GM21717 (cell line): ENCODE data around the gene RASGEF1C.
"Not testable (repeated sequence)": the region's sequence is repeated elsewhere in the genome, so short reads cannot be mapped to it uniquely, and the experiment has no call there.

Experiments used
- ATAC-seq: cut with Tn5 transposase; IDR thresholded peaks from one replicate; pipeline ENCODE4 v1.9.1; 2021; ENCODE audit warnings: mild to moderate bottlenecking, moderate library complexity; ENCODE audit not compliant: unreplicated experiment

The RASGEF1C gene

DNA sequence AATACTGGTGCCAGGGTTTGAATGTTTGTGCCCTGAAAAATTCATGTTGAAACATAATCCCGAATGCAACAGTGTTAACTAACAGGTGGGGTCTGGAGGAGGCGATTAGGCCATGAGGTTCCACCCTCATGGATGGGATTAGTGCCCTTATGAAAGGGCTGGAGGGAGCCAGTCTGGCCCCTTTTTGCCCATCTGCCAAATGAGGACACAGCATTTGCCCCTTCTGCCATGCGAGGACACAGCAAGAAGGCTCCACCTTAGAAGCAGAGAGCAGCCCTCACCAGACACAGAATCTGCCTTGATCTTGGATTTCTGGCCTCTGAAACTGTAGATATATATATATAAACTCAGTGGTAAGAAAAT, 104.9 kb downstream of the RASGEF1C start:
- ATAC-seq: no peak

DNA sequence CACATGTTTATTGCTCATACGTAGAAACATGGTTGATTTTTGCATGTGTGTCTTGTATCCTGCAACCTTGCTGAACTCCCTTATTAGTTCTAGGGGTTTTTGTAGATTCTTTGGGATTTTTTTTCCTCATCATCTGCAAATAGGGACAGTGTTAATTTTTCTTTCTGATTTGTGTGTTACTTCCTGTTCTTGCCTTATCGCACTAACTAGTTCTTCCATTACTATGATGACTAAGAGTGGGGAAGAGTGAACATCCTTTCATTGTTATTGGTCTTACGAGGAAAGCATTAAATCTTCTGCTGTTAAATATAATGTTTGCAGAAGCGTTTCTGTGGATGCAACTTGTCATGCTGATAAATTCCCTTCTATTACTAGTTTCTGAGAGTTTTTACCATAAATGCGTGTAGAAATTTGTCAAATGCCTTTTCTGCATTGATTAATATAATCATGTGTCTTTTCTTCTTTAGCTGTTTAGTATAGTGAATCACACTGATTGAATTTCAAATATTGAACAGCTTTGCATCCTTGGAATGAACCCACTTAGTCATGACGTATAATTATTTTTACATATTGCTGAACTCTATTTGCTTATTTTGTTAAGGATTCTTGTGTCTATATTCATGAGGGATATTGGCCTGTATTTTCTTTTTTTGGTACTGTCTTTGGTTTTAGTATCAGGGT, 105.4 kb downstream of the RASGEF1C start:
- no peak for ATAC-seq

DNA sequence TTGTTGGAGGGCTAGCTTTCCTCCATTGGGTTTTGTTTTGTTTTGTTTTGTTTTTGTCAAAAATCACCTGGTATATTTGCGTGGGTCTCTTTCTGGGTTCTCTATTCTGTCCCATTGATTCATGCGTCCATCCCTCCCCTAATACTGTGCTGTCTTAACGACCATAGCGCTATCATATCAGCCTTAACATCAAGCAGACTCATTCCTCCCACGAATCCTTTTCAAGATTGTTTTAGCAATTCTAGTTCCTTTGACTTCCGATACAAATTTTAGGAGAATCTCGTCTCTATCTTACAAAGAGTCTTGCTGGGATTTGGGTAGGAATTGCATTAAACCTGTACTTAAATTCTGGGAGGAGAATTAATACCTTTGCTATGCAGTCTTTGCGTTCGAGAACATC, 106.4 kb downstream of the RASGEF1C start:
- no peak for ATAC-seq

DNA sequence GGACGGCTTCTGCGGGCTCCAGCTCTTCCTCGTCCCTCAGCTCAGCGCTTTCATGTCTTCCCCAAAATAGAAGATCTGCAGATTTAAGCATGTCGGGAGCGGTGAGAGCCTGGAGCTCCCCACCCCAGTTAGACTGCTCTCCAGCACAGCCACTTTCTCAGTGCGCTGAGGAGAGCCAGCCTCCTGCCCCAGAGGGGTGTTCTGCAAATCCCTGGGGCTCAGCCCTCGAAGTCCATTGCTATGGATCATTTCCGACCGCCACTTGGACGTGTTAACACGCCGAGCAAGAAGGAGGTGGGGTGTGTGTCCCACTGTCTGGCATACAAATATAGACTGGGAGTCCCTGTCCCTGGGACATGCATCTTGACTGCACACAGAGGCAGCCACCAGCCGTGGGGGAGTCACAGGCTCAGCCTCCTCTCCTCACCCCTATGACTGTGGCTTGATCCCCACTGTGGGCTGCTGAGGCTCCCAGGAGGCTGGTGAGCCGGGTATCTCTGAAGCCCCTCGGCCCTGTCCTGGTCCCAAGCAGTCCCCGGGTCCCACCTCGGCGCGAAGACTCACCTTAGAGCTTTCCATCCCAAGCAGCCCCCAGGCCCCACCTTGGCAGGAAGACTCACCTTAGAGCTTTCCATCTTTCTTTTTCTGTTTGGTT, 107.4 kb downstream of the RASGEF1C start:
- ATAC-seq: no peak

DNA sequence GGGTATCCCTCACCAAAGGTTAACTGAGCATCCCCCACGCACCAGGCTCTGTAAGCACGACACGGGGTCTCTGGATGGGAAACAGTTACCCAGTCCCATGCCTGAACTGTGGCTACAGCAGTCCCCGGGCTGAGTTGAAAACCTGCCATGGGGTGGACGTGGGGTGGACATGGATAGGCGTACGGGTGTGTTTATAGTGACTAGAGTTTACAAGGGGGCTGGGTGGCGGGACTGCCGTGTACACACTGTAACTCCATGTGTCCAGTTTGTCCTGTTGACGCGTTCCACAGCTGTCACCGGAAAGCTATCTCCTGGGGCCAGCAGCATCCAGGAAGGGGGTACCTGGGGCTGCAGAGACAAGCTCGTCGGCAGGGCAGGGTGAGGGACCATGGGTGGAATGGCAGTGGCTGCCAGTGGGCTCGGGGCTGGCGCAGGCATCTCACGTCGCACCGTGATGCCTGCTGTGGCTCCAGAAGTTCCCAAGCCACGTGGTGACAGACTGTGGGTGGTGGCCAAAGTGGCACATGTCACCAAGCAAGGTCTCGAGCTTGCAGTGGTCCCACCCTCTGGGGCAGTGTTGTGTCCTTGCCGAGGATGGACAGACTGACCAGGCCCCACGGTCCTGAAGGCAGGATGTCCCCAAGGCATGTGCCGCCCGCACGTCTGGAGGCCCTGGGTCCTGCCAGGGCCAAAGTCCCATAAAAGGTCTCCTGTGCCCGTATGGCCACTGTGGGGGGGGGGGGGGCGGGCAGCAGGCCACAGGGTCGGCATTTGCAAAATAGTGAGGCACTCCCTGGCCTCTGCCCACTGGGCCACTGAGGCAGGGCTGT, 108.2 kb downstream of the RASGEF1C start:
- no peak for ATAC-seq

DNA sequence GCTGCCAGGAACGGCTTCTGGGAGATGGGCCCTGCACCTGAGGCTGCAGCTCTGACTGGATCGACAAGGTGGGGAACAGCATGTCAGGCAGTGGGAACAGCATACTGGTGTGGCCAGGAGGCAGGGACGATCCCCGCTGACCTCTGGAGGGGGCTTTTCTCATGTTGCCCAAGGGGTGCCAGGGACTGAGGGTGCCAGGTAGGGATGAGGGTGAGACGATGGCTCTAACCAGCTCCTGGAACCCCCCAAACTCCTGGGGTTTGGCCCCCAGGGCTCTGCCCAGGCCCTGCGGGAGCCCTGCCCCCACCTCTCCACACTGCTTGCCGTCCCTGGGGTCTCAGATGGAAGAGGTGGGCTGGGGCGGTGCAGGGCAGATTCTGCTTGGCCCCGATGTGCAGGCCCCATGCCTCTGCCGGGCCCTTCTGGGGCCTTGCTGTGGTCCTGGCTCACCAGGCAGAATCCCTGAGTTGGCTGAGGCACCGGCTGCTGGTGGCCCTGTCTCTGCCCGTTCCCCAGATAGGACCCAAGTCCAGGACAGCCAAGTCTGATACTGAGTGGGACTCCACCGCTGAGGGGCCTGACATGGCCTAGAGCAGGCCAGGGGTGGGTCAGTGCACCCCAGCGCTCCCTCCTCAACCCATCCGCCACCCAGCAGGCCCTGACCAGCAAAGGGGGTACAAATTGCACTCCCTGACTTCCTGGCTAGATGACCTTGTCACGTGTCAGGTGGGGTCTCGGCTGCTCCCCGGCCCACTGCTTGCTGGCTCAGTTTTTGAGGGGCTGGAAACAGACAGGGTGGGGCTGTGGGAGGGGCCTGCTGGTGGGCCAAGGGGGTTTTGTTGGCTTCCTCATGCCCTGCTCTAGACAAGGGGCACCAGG, 109.0 kb downstream of the RASGEF1C start:
- no peak for ATAC-seq

DNA sequence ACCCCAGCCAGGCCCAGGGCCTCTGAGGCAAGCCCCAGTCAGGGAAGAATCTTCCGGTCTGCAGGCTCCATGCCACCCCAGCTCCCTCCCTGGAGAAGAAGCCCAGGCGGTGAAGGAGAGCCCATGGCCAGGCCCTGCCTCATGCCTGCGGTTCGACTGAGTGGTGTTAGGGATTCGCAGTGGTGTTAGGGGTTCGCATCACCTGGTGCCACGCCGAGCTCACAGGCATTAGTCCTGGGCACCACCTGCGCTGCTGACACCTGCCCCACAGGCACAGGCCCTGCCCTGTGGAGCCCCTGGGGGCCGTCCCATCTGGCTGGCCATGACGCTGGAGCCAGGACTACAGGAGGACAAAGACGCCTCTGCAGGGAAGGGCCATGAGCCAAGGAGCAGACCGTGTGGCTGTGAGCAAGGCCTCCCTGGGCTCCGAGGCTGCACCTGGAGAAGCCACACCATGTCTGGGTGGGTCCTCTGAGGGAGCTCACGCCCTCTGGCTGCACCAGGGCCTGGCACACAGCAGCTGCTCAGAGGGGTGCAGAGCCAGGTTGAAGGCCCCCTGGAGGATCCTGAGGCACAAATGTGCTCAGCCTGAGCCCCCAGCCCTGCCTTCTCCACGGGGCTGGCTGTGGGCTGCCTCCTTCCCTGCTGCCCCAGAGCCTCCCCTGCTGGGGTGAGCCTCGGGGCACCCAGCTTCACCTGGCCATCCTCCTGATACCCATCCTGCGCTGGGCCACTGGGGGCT, 109.8 kb downstream of the RASGEF1C start:
- no peak for ATAC-seq

DNA sequence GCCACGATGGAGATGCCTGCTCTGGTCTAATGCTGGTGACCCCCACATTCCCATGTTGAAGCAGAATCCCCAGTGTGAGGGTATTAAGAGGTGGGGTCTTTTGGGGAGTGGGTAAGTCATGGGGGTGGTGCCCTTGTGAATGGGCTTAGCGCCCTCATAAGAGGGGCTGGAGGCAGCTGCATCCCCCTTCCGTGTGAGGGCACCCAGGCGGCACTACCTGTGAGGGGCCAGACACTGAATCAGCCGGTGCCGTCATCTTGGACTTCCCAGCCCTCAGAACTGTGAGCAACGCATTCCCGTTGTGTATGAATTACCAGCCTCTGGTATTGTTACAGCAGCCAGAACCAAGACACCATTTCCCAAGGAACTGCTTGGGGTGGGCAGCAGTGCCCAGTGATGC, 110.5 kb downstream of the RASGEF1C start:
- ATAC-seq: no peak

DNA sequence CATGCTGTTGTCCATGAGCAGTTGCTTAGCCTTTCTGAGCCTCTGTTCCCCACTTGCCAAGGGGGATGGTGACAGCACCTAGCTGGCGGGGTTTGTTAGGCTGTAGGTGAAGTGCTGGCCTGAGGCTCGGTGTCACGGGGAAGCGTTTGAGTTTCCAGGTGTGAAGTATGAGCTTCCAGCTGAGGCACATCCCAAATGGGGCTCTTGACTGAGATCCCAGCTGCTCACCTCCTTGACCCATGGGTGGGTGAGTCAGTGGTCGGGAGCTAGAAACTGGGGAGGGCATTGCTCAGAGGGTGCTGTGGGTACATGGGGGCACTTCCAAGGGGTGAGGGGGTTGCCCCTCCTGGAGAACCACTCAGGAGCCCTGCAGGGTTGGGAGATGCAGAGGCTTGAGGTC, 111.1 kb downstream of the RASGEF1C start:
- no peak for ATAC-seq

DNA sequence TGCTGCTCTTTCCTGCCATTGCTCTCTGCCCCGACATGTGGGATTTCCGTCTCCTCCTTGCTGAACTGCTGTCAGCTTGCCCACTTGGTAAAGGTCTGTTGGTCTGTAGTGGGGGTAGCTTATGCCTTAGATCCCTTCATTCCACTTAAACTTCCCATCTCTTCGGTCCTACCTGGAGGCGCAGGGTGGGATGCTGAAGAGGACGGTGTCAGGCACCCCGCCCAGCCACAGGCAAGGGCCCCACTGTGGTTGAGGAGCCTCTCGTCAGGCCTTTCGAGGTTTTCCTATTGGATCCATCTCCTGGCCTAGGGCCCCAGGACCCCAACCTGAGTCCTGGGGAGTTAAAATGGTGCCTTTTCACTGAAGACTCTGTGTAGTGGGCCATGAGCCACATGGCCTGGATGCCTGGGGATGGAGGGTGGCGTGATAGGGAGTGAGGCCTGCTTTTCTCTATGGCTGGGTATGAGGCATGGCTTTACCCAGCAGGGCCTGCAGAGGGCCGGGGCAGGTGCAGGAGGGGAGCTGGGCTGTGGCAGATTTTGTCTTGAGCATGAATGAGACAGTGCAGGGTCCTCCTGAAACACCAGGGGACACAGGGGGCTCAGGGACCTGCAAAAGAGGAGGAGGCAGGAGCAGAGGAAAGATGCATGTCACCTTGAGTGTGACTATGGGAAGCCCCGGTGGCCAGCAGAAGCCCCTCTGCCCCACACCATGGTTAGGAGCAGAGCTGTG, 111.7 kb downstream of the RASGEF1C start:
- ATAC-seq: no peak

DNA sequence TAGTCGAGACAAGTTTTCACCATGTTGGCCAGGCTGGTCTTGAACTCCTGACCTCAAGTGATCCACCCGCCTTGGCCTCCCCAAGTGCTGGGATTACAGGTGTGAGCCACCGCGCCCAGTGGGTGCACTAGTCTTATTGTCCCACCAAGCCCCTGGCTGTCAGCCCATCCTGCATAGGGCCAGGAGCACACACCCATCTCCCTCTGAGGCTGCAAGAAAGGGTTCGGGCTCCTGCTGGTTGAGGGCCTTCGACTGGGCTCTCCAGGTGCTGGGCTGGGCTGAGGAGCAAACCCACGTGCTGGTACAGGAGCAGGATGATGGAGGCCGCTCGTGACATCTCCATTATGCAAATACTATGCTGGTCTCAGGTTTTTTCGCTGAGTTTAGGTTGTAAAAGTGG, 112.4 kb downstream of the RASGEF1C start:
- no peak for ATAC-seq

DNA sequence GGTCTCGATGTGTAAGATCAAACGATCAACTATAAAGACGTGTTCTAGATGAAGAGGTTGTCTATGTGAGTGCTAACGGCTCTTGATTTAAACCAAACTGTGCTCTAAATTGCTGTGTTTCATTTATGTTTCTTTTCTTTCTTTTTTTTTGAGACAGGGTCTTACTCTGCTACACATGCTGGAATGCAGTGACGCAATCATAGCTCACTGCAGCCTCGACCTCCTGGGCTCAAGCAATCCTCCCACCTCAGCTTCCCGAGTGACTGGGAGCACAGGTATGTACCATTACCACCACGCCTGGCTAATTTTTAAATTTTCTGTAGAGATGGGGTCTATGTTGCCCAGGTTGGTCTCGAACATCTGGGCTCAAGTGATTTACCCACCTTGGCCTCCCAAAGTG, 113.5 kb downstream of the RASGEF1C start:
- ATAC-seq: no peak

DNA sequence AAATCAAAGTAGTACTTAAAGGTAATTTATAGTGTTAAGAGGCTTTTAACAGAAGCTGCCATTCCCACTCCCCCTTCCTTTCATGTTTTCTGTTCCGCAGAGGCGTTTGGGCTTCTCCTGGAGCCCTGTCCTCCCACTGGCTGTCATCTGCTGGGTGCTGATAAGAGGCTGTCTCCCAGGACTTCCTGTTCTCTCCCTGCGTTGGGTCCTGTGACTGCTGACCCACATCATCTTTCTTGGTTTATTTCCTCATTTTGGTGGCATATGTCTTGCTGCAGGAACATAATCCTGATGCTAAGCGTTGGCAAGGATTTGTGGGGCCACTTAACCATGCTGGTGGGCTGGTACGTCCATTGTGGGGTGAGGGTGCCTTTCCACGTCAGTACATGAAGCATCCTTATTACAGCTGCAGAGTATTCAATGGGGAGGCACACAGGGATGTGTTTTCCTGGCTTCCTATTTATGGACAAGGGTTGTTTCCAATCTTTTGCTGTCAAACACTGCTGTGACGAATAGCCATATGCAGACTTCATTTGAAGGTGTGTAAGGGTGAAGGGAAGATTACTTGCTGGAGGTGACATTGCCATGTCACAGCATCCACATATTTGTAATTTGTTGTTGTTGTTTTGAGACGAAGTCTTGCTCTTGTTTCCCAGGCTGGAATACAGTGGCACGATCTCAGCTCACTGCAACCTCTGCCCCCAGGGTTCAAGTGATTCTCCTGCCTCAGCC, 115.2 kb downstream of the RASGEF1C start:
- ATAC-seq: no peak

DNA sequence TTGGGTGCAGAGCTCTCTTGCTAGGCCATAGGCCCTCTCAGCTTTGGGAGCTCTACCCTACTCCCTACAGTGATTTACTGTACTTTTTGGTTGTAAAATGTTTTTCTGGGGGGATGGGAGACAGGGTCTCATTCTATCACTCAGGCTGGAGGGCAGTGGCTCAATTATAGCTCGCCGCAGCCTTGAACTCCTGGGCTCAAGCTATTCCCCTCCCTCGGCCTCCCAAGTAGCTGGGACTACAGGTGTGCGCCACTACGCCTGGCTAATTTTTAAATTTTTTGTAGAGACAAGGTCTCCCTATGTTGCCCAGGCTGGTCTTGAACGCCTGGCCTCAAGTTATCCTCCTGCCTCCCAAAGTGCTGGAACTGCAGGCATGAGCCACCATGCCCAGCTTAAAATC, 115.8 kb downstream of the RASGEF1C start:
- no peak for ATAC-seq

DNA sequence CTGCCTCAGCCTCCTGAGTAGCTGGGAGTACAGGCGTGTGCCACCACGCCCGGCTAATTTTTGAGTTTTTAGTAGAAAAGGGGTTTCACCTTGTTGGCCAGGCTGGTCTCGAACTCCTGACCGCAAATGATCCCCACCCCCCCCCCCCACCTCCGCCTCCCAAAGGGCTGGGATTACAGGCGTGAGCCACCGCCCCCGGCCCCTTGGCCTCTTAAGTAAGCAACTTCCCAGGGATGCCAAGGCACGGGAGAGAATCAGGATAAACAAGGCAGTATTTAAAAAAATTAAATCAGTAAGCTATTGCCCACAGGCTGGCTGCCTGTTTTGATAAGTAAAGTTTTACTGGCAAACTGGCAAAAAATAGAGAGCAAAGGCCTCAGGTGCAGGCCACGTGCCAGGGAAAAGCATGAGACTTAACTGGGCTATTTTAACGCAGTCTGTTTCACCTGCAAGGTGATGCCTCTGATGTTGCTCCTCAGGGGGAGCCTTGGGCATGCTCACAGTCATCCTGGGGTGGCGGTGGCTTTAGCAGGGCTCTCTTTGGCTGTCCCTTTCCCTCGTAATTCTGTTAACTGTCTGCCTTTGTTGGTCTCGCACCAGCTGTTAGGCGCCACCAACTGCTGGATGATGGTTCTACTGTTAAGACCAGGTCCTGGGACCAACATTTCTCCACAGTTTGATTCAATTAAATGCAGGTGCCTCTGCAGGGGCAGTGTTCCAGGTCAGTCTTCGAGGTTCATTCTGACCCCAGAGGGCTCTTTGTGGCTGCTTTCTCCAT, 118.1 kb downstream of the RASGEF1C start:
- no peak for ATAC-seq

DNA sequence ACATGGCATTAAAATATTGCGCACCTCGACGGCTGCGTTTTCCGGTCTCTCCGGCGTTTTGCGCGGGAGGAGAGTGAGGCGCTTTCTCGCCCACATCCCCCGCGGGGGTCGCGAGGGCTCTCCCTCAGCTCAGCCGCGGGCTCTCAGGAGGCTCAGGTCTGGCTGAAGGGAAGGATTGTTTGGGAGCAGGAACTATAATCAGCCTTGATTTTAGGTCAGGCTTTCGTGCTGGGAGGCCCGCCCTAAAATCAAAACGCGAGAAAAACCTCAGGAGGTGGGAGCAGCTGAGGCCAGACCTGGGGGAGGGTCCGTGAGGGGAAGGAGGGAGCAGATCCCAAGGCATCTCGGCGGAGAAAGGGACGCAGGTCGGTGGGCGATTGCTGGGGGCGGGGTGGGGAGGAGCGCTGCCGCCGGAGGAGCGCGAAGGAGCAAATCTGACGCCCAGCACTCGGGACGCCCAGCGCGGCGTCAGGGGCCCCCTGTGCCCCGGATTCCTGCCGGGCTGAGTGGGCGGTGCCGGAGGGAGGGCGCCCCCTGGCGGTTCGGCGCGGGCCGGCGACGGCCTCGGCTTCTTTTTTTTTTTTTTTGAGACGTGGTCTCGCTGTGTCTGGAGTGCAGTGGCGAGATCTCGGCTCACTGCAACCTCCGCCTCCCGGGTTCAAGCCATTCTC, 118.8 kb downstream of the RASGEF1C start:
- no peak for ATAC-seq

DNA sequence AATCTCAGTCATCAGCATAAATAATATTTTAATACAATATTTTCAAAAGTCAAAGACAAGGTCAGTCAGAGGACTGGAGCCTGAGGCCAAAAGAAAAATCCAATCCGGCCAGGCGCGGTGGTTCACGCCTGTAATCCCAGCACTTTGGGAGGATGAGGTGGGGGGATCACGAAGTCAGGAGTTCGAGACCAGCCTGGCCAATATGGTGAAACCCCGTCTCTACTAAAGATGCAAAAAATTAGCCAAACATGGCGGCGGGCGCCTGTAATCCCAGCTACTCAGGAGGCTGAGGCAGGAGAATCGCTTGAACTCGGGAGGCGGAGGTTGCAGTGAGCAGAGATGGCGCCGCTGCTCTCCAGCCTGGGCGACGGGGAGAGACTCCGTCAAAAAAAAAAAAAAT, 119.4 kb downstream of the RASGEF1C start:
- not testable (repeated sequence) for ATAC-seq

DNA sequence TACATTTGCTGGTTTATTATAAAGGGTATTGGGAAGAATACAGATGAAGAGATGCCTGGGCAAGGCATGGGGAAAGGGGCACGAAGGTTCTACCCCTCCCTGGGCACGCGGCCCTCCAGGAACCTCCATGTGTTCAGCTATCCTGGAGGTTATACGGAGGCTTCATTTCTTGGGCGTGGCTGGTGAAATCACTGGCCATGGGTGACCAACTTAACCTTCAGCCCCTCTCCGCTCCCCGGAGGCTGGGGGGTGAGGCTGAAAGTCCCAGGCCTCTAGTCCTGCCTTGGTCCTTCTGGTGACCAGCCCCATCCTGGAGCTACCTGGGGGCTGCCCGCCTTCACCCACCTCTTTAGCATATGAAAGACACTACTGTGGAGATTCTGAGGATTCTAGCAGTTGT, 120.5 kb downstream of the RASGEF1C start:
- no peak for ATAC-seq
